ENCODE measurements around the gene RPA3.

The RPA3 gene

GRCh38 chr7:7745258-7745657 is 26.9 kb upstream of the RPA3 start:
- TF ChIP-seq CTCF (conservative IDR thresholded peaks at IDR 0.05; ENCODE audit: control insufficient read depth, insufficient read depth, low read depth, low read length) = no peak
- no peak overlapping the region for H3K4me3 ChIP-seq (ENCODE audit: control insufficient read depth, low read depth, low read length)
- no peak for DNase-seq (ENCODE audit: low read depth)

GRCh38 chr7:7742223-7742622 is 23.8 kb upstream of the RPA3 start:
- no peak overlapping the region for H3K4me3 ChIP-seq (ENCODE audit: control insufficient read depth, low read depth, low read length)
- DNase-seq (ENCODE audit: low read depth) = no peak
- TF ChIP-seq CTCF (conservative IDR thresholded peaks at IDR 0.05; ENCODE audit: control insufficient read depth, insufficient read depth, low read depth, low read length) = no peak

- no peak for TF ChIP-seq CTCF (conservative IDR thresholded peaks at IDR 0.05; ENCODE audit: control insufficient read depth, insufficient read depth, low read depth, low read length)
- DNase-seq (ENCODE audit: low read depth) = no peak
- no peak overlapping the region for H3K4me3 ChIP-seq (ENCODE audit: control insufficient read depth, low read depth, low read length)
Measured at GRCh38 chr7:7740037-7740355, 21.6 kb upstream of the RPA3 start.

GRCh38 chr7:7739204-7740036 is 21.0 kb upstream of the RPA3 start:
- TF ChIP-seq CTCF (conservative IDR thresholded peaks at IDR 0.05; ENCODE audit: control insufficient read depth, insufficient read depth, low read depth, low read length) = no peak
- DNase-seq (ENCODE audit: low read depth) = no peak
- H3K4me3 ChIP-seq (ENCODE audit: control insufficient read depth, low read depth, low read length) = no peak overlapping the region

GRCh38 chr7:7738622-7739021 is 20.2 kb upstream of the RPA3 start:
- DNase-seq (ENCODE audit: low read depth) = no peak
- no peak overlapping the region for H3K4me3 ChIP-seq (ENCODE audit: control insufficient read depth, low read depth, low read length)
- TF ChIP-seq CTCF (conservative IDR thresholded peaks at IDR 0.05; ENCODE audit: control insufficient read depth, insufficient read depth, low read depth, low read length) = no peak

GRCh38 chr7:7738177-7738576 is 19.8 kb upstream of the RPA3 start:
- DNase-seq (ENCODE audit: low read depth) = no peak
- TF ChIP-seq CTCF (conservative IDR thresholded peaks at IDR 0.05; ENCODE audit: control insufficient read depth, insufficient read depth, low read depth, low read length) = no peak
- H3K4me3 ChIP-seq (ENCODE audit: control insufficient read depth, low read depth, low read length) = no peak overlapping the region

All from fibroblast of mammary gland (primary cell).